ENCODE results near the gene CLEC2B. TPM values are rescaled to one million over a fixed set of nuclear protein-coding genes. Genes with fewer than 3 reads are reported as not detected.

Gene CLEC2B
- total RNA-seq, 1 experiment from 2014 or later, result not detected

DNA sequence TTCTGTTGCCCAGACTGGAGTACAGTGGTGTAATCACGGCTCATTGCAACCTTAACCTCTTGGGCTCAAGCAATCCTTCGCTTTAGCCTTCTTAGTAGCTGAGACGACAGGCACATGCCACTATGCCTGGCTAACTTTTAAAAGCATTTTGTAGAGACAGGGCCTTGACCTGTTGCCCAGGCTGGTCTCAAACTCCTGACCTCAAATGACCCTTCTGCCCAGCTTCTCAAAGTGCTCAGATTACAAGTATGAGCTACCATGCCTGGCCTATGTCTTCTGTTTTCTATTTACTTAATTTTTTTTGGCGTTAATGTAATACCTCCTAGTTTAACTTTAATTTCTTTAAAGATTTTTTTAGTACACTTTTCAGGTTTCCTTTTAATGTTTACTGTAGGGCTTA lies 62.4 kb downstream of the CLEC2B start:
- no peaks in the 10 kb centered on the region for H3K9me3 ChIP-seq (ENCODE audit: low read length)
- no TSS peak for BruUV-seq (replicated peaks)
- no peak for ATAC-seq
- TF ChIP-seq EZH2phosphoT487 (IDR thresholded peaks at IDR 0.05; ENCODE audit: borderline replicate concordance, low read length) (no peak), EZH2 (IDR thresholded peaks at IDR 0.05; ENCODE audit: low read length, unreplicated experiment) (no peak)
- TF ChIP-seq, protein P1, sequence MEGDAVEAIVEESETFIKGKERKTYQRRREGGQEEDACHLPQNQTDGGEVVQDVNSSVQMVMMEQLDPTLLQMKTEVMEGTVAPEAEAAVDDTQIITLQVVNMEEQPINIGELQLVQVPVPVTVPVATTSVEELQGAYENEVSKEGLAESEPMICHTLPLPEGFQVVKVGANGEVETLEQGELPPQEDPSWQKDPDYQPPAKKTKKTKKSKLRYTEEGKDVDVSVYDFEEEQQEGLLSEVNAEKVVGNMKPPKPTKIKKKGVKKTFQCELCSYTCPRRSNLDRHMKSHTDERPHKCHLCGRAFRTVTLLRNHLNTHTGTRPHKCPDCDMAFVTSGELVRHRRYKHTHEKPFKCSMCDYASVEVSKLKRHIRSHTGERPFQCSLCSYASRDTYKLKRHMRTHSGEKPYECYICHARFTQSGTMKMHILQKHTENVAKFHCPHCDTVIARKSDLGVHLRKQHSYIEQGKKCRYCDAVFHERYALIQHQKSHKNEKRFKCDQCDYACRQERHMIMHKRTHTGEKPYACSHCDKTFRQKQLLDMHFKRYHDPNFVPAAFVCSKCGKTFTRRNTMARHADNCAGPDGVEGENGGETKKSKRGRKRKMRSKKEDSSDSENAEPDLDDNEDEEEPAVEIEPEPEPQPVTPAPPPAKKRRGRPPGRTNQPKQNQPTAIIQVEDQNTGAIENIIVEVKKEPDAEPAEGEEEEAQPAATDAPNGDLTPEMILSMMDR (conservative IDR thresholded peaks at IDR 0.05; ENCODE audit: low read depth, low read length), result no peak
- no peak overlapping the region for H3K27ac ChIP-seq (ENCODE audit: low read length)
- intact Hi-C loops (cut with micrococcal nuclease), result no loop called here
- H4K20me1 ChIP-seq (ENCODE audit: low read length), result no peaks in the 10 kb centered on the region
- ChIA-PET POLR2A (ENCODE audit: unreplicated experiment) (no interaction called here), CTCF (no interaction called here)
- no peak overlapping the region for H3K4me3 ChIP-seq (ENCODE audit: low read length)
- no peaks in the 10 kb centered on the region for H3K36me3 ChIP-seq (ENCODE audit: low read depth, low read length)
- DNase-seq, result no peak
- H3K79me2 ChIP-seq (ENCODE audit: low read length), result no peaks in the 10 kb centered on the region
- H3K9ac ChIP-seq (ENCODE audit: low read length), result no peak overlapping the region
- H3F3A ChIP-seq (ENCODE audit: low read length, unreplicated experiment), result no peaks in the 10 kb centered on the region
- H3K27me3 ChIP-seq (ENCODE audit: low read length), result peaks cover 40% of the 10 kb centered on the region
- no peak overlapping the region for H3K4me2 ChIP-seq (ENCODE audit: low read length)
- H3K4me1 ChIP-seq (ENCODE audit: insufficient read depth, low read length), result no peaks in the 10 kb centered on the region
- no peak overlapping the region for H2AFZ ChIP-seq (ENCODE audit: low read length)
- no peaks in the 10 kb centered on the region for H3K9me2 ChIP-seq (replicated peaks; ENCODE audit: low read length)

DNA sequence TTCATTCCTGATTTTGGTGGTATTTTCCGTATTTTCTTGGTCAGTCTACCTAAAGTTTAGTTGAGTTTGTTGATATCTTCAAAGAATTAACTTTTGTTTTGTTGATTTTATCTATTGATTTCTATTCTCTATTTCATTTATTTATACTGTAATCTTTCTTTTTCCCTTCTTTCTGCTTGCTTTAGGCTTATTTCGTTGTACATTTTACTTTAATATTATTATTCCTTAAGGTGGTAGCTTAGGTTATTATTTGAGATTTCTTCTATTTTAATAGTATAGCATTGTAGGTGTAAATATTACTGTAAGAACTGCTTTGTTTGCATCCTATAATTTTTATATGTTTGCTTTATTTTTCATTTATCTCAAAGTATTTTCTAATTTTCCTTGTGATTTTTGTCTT lies 63.3 kb downstream of the CLEC2B start:
- no TSS peak for BruUV-seq (replicated peaks)
- Histone ChIP-seq H3K36me3 (ENCODE audit: low read depth, low read length) (no peaks in the 10 kb centered on the region), H3K27me3 (ENCODE audit: low read length) (peaks cover 35% of the 10 kb centered on the region), H3K79me2 (ENCODE audit: low read length) (no peaks in the 10 kb centered on the region), H4K20me1 (ENCODE audit: low read length) (no peaks in the 10 kb centered on the region), H3K9ac (ENCODE audit: low read length) (no peak overlapping the region), H3K4me3 (ENCODE audit: low read length) (no peak overlapping the region), H3K4me1 (ENCODE audit: insufficient read depth, low read length) (no peaks in the 10 kb centered on the region), H3F3A (ENCODE audit: low read length, unreplicated experiment) (no peaks in the 10 kb centered on the region), H2AFZ (ENCODE audit: low read length) (no peak overlapping the region), H3K9me3 (ENCODE audit: low read length) (no peaks in the 10 kb centered on the region), H3K27ac (ENCODE audit: low read length) (no peak overlapping the region), H3K9me2 (replicated peaks; ENCODE audit: low read length) (no peaks in the 10 kb centered on the region), H3K4me2 (ENCODE audit: low read length) (no peak overlapping the region)
- DNase-seq (no peak), ATAC-seq (no peak)
- TF ChIP-seq, protein P1 (conservative IDR thresholded peaks at IDR 0.05; ENCODE audit: low read depth, low read length), result no peak
- no peak for TF ChIP-seq EZH2 (IDR thresholded peaks at IDR 0.05; ENCODE audit: low read length, unreplicated experiment)
- TF ChIP-seq EZH2phosphoT487 (IDR thresholded peaks at IDR 0.05; ENCODE audit: borderline replicate concordance, low read length), result no peak
- intact Hi-C loops (cut with micrococcal nuclease), result no loop called here
- ChIA-PET POLR2A (ENCODE audit: unreplicated experiment) (no interaction called here), CTCF (no interaction called here)

Other genes with a start within 250 kb of the CLEC2B start
- 2.9 and 3.3 TPM in 2 replicates for gene CLEC2D, start 199.6 kb downstream of the CLEC2B start, total RNA-seq (2014; rRNA removed)
- gene CLECL1, start 136.3 kb downstream of the CLEC2B start, total RNA-seq (2014; rRNA removed), result not detected in 2 replicates
- 0.75 TPM in 1 of 2 replicates, not detected in the other for gene CD69, start 108.5 kb downstream of the CLEC2B start, total RNA-seq (2014; rRNA removed)
- gene KLRF1, start 41.9 kb downstream of the CLEC2B start, total RNA-seq (2014; rRNA removed), result not detected in 2 replicates
- gene KLRF2, start 12.1 kb upstream of the CLEC2B start, total RNA-seq (2014; rRNA removed), result not detected in 2 replicates
- not detected in 2 replicates for gene CLEC2A, start 63.0 kb upstream of the CLEC2B start, total RNA-seq (2014; rRNA removed)
- gene CLEC12A, start 102.1 kb upstream of the CLEC2B start, total RNA-seq (2014; rRNA removed), result not detected in 2 replicates
- gene CLEC1B, start 129.8 kb upstream of the CLEC2B start, total RNA-seq (2014; rRNA removed), result not detected in 2 replicates
- not detected in 2 replicates for gene CLEC12B, start 141.3 kb upstream of the CLEC2B start, total RNA-seq (2014; rRNA removed)
- not detected in 2 replicates for gene CLEC9A, start 161.3 kb upstream of the CLEC2B start, total RNA-seq (2014; rRNA removed)
- gene CLEC1A, start 229.6 kb upstream of the CLEC2B start, total RNA-seq (2014; rRNA removed), result not detected in 2 replicates